DOHH2 (cell line): Measurements from ENCODE around the gene MRTFA.
"Not testable (repeated sequence)": the region's sequence is repeated elsewhere in the genome, so short reads cannot be mapped to it uniquely, and the experiment has no call there.

Experiments used
- CTCF ChIP-seq: fragments of 200-600 bp; sonication (generic); IDR thresholded peaks from one replicate; pipeline ENCODE4 v1.5.1; 2014; ENCODE audit warnings: antibody characterized with exemption, mild to moderate bottlenecking, low read depth, low read length; ENCODE audit not compliant: poor library complexity, severe bottlenecking
- EZH2phosphoT487 ChIP-seq: fragments of 200-600 bp; sonication (generic); IDR thresholded peaks from 2 replicates; pipeline ENCODE4 v1.6.1; 2017; ENCODE audit warnings: borderline replicate concordance, mild to moderate bottlenecking, antibody characterized with exemption, low read length, moderate library complexity, mixed read lengths

- not testable (repeated sequence) for TF ChIP-seq CTCF, EZH2phosphoT487
These were observed 106.1 kb downstream of the MRTFA start for GRCh38 chr22:40530391-40530790.
